Measurements from ENCODE around the gene GPSM1.

Gene GPSM1

DNA sequence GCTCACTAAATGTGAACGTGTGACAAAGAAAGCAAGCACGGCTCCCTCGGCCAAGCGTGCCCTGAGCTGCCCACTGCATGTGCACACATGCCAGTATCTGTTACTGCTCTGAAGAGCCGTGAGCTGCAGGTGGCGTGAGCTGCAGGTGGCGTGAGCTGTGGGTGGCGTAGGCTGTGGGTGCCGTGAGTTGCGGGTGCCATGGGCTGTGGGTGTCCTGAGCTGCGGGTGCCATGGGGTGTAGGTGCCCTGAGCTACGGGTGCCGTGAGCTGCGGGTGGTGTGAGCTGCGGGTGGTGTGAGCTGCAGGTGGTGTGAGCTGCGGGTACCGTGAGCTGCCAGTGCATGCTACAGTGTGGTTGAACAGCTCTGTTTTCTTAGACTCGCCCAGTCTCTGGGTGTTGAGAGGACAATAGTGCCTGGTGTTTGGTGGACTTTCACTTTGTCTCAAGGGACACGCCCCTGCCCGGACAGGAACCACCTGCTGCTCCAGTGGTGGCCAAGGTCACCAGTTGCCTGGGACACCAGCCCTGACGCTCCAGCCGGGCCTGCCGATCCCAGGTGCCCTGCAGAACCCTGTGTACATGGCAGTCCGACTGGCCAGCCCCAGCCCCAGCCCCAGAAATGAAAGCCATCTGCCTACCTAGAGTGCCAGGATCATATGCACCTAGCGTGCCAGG, 30.2 kb upstream of the GPSM1 start:
- H3K4me3 ChIP-seq (ENCODE audit: low read depth, low read length): no peak overlapping the region
- CTCF ChIA-PET: interaction anchor here (1.2 to 2.0 kb wide), 3 partner anchors 10 to 16 kb away, joined by 5 to 10 read pairs (median 7); no protein-coding TSS in a partner anchor
- POLR2A ChIA-PET: no interaction called here
- no peak for DNase-seq (ENCODE audit: low read depth, low spot score)
- TF ChIP-seq, protein P1, sequence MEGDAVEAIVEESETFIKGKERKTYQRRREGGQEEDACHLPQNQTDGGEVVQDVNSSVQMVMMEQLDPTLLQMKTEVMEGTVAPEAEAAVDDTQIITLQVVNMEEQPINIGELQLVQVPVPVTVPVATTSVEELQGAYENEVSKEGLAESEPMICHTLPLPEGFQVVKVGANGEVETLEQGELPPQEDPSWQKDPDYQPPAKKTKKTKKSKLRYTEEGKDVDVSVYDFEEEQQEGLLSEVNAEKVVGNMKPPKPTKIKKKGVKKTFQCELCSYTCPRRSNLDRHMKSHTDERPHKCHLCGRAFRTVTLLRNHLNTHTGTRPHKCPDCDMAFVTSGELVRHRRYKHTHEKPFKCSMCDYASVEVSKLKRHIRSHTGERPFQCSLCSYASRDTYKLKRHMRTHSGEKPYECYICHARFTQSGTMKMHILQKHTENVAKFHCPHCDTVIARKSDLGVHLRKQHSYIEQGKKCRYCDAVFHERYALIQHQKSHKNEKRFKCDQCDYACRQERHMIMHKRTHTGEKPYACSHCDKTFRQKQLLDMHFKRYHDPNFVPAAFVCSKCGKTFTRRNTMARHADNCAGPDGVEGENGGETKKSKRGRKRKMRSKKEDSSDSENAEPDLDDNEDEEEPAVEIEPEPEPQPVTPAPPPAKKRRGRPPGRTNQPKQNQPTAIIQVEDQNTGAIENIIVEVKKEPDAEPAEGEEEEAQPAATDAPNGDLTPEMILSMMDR (IDR thresholded peaks at IDR 0.05; ENCODE audit: insufficient read depth, low read length, missing control alignments): no peak

DNA sequence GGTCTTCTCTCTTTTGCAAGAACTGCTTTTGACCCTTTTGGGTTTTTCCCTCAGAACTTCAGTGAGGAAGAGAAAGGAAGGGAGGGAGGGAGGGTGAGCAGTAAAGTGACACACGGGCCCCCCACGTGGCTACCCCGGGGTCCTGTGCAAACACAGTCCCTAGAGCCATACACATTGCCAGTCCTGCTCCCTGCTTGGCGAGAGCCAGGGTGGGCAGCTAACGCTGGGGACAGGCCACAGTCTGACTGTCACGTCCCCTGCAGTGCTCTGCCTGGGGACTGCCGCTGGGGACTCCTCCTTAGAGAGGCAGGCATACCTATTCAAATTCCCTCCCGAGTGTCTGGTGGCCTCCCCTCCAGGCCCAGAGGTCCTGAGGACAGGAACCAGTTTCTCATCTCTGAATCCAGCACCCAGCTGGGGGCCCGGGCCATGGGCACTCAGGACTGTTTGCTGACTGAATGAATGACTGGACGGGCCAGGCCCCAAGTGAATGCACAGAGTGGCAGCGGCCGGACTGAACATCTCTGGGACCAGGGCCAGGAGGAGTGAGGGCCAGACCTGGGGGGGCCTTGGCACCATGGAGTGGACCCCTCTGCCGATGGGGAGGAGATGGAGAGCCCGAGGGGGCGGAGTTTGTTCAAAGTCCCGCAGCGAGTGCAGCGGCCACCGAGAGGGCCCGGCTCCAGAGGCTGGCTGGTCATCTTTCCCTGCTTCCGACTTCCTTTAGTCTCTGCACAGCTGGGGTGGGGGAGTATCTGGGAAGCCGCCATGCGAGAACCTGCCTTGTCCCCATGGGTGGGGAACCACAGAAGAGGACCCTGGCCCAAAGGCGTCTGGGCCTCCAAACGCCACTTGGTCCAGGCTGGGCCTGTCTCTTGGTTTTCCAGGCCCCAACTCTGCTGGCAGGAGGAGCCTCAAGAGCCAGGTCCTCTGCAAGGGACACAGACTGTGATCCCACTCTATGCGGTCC, 29.3 kb upstream of the GPSM1 start:
- TF ChIP-seq, protein P1 (IDR thresholded peaks at IDR 0.05; ENCODE audit: insufficient read depth, low read length, missing control alignments): no peak
- H3K4me3 ChIP-seq (ENCODE audit: low read depth, low read length): no peak overlapping the region
- no peak for DNase-seq (ENCODE audit: low read depth, low spot score)
- ChIA-PET CTCF (interaction anchor here (1.0 kb wide), 1 partner anchor 11 kb away, joined by 3 read pairs; no protein-coding TSS in a partner anchor), POLR2A (no interaction called here)

DNA sequence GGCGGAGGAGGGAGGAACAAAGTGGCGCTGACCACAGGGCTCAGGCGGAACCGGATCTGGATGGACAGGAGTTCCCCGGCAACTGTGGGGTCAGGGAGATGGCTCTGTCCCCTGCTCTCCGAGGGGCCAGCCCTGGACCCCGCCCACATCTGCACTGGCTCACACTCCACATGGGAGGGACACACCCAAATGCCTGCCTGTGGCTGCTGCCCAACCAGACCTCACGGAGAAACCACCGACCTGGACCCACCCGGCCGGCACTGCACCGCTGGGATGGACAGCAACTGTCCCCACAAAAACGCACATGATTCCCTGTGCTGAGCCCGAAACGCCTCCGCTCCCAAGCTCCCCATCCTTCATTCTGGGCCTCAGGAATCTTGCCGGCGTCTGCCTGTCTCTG, 28.2 kb upstream of the GPSM1 start:
- ChIA-PET CTCF (interaction anchor here (1.0 to 1.9 kb wide), 2 partner anchors 12 to 14 kb away, joined by 3 to 7 read pairs; no protein-coding TSS in a partner anchor), POLR2A (no interaction called here)
- no peak overlapping the region for H3K4me3 ChIP-seq (ENCODE audit: low read depth, low read length)
- DNase-seq (ENCODE audit: low read depth, low spot score): no peak
- TF ChIP-seq, protein P1 (IDR thresholded peaks at IDR 0.05; ENCODE audit: insufficient read depth, low read length, missing control alignments): no peak

DNA sequence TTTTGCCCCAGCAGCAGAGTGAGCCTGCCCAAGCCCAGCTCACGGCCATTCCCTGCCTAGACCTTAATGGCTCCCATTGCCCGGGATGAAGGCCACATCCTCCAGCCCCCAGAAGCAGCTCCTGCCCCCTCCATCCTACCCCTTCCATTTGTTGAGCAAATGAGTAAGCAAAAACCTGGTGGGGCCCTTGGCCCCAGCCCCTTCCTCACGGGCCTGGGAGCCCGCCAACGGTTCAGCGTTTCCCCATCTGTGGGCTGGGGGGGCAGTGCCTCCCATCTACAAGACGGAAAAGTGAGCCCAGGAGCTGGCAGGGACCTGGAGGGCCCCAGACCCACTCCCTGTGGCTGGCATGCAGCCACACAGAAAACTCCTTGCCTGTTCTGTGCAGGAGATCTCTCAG, 27.8 kb upstream of the GPSM1 start:
- POLR2A ChIA-PET: no interaction called here
- no peak for DNase-seq (ENCODE audit: low read depth, low spot score)
- H3K4me3 ChIP-seq (ENCODE audit: low read depth, low read length): no peak overlapping the region
- CTCF ChIA-PET: interaction anchor here (1.0 to 1.9 kb wide), 2 partner anchors 13 kb away, joined by 3 to 7 read pairs; no protein-coding TSS in a partner anchor
- TF ChIP-seq, protein P1 (IDR thresholded peaks at IDR 0.05; ENCODE audit: insufficient read depth, low read length, missing control alignments): no peak

DNA sequence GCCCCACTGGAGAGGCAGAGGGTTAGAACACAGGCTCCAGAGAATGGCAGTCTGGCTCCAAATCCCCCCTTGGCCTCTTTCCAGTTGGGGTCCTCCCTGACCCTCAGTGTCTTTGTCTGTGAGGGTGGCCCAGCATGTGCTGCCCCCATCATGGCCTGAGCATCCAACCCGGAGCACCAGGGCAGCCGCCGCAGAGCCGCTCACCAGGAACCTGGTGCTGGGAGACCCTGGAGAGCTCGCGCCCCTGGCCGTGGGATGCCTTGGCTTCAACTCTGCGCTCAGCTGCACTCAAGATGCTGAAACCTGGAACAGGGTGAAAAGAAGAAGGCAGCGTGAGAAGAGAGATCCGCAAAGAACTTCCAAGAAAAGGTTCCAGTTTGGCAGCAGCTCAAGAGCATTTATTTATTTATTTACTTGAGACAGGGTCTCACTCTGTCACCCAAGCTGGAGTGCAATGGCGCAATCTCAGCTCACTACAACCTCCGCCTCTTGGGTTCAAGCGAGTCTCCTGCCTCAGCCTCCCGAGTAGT, 27.3 kb upstream of the GPSM1 start:
- H3K4me3 ChIP-seq (ENCODE audit: low read depth, low read length): no peak overlapping the region
- ChIA-PET POLR2A (no interaction called here), CTCF (interaction anchor here (1.1 to 1.9 kb wide), 2 partner anchors 12 to 13 kb away, joined by 6 to 7 read pairs; no protein-coding TSS in a partner anchor)
- TF ChIP-seq, protein P1 (IDR thresholded peaks at IDR 0.05; ENCODE audit: insufficient read depth, low read length, missing control alignments): no peak
- no peak for DNase-seq (ENCODE audit: low read depth, low spot score)
